GM12892 (cell line): ENCODE results near the gene FERMT3.
"Not testable (repeated sequence)": the region's sequence is repeated elsewhere in the genome, so short reads cannot be mapped to it uniquely, and the experiment has no call there.

Experiments
- DNase-seq: peaks from one replicate; pipeline ENCODE4 v3.0.0; 2011; ENCODE audit not compliant: insufficient read length
- FAIRE-seq: peaks from 2 replicates; lab custom pipeline; 2011; peaks lifted over from hg19 to GRCh38; lab: Jason Lieb, UNC
- POLR2A ChIP-seq: IDR thresholded peaks from 2 replicates; pipeline ENCODE4 v1.6.1; 2011; ENCODE audit warnings: low read depth, low read length, control low read depth
- POLR2AphosphoS5 ChIP-seq: IDR thresholded peaks from 2 replicates; pipeline ENCODE4 v1.6.1; 2011; ENCODE audit warnings: low read depth, low read length, control low read depth
- TAF1 ChIP-seq: IDR thresholded peaks from 2 replicates; pipeline ENCODE4 v1.6.1; 2011; ENCODE audit warnings: low read depth, mild to moderate bottlenecking, control low read depth, low read length, borderline replicate concordance

Gene FERMT3

GRCh38 chr11:64240435-64241240, 34.1 kb downstream of the FERMT3 start, which contains the start of gene FKBP2:
FKBP2 (plus strand) TSS chr11:64241095; CDS start chr11:64242388, 1,293 bp downstream.
- peak; percentile 100 for FAIRE-seq
- peak; percentile 89 for TF ChIP-seq POLR2A
- peak; percentile 82 for TF ChIP-seq TAF1
- TF ChIP-seq POLR2AphosphoS5: peak; percentile 79
- peak; percentile 96 for DNase-seq

- FAIRE-seq: no peak
- no peak for TF ChIP-seq POLR2A
- no peak for TF ChIP-seq TAF1
- no peak for TF ChIP-seq POLR2AphosphoS5
- DNase-seq: peak; percentile 89
Observed at GRCh38 chr11:64241241-64241490, 34.6 kb downstream of the FERMT3 start.

- FAIRE-seq (no peak), DNase-seq (peak; percentile 92)
- TF ChIP-seq TAF1 (no peak; the same call in 1 of the 2 replicates), POLR2AphosphoS5 (peak; percentile 42; the same call in 1 of the 2 replicates), POLR2A (peak; percentile 64)
Observed at GRCh38 chr11:64241491-64242374, 35.2 kb downstream of the FERMT3 start.

GRCh38 chr11:64243236-64243854, 36.8 kb downstream of the FERMT3 start:
- TF ChIP-seq POLR2AphosphoS5 (peak; percentile 88), POLR2A (peak; percentile 40; the same call in 1 of the 2 replicates), TAF1 (no peak)
- DNase-seq (no peak), FAIRE-seq (no peak)

- DNase-seq: no peak
- no peak for FAIRE-seq
- TF ChIP-seq POLR2A (no peak), POLR2AphosphoS5 (no peak), TAF1 (no peak)
Observed at GRCh38 chr11:64244107-64244506, 37.6 kb downstream of the FERMT3 start.

- FAIRE-seq: no peak
- no peak for TF ChIP-seq POLR2AphosphoS5
- TF ChIP-seq TAF1: no peak
- no peak for TF ChIP-seq POLR2A
- no peak for DNase-seq
Observed at GRCh38 chr11:64244966-64245365, 38.4 kb downstream of the FERMT3 start.

- FAIRE-seq (no peak), DNase-seq (no peak)
- TF ChIP-seq POLR2A (no peak), TAF1 (no peak), POLR2AphosphoS5 (no peak)
Observed at GRCh38 chr11:64245401-64245796, 38.9 kb downstream of the FERMT3 start.

GRCh38 chr11:64245797-64246620, 39.5 kb downstream of the FERMT3 start:
- peak; percentile 44 for FAIRE-seq
- 0 out of 2 replicates have a peak, but pooled peaks have one; percentile 39 for TF ChIP-seq TAF1
- no peak for TF ChIP-seq POLR2A
- TF ChIP-seq POLR2AphosphoS5: no peak; the same call in 1 of the 2 replicates
- DNase-seq: no peak

GRCh38 chr11:64246621-64246870, 40.0 kb downstream of the FERMT3 start:
- FAIRE-seq: peak; percentile 24
- not testable (repeated sequence) for DNase-seq

- FAIRE-seq (peak; percentile 60), DNase-seq (peak; percentile 91)
- TF ChIP-seq TAF1 (no peak), POLR2AphosphoS5 (no peak), POLR2A (no peak)
Observed at GRCh38 chr11:64246871-64247728, 40.6 kb downstream of the FERMT3 start, which contains the start of gene PPP1R14B. PPP1R14B (minus strand) TSS chr11:64246943; CDS start chr11:64246673, 270 bp downstream.
